Thoracic aorta (tissue), 2 donors: ENCODE measurements around the gene BCL11B. TPM values are rescaled to one million over a fixed set of nuclear protein-coding genes. Genes with fewer than 3 reads are reported as not detected.

ENCODE experiments used
- ATAC-seq: fragments of 150-250 bp; one replicate; pipeline ENCODE4 v1.8.0; 2017; ENCODE audit warnings: low read depth; ENCODE audit not compliant: insufficient number of reproducible peaks, low FRiP score
- DNase-seq: peaks from one replicate; pipeline ENCODE4 v3.0.0-alpha.2; 2020; ENCODE audit warnings: low spot score
- H3K27ac ChIP-seq, 2 donors: fragments of 200-600 bp; sonication (generic); 1 replicate in 1 of 2; 2 replicates in 1 of 2; pipeline ENCODE4 v1.5.1; 2016; ENCODE audit warnings: mild to moderate bottlenecking in 2 of 2, moderate library complexity in 2 of 2
- H3K27me3 ChIP-seq: fragments of 200-600 bp; sonication (generic); replicated peaks from 2 replicates; pipeline ENCODE4 v1.6.0; 2016; ENCODE audit warnings: mild to moderate bottlenecking; ENCODE audit not compliant: insufficient read depth
- H3K36me3 ChIP-seq: fragments of 200-600 bp; sonication (generic); one replicate; pipeline ENCODE4 v1.5.1; 2016
- H3K4me1 ChIP-seq, 2 donors: fragments of 200-600 bp; sonication (generic); 1 replicate in 1 of 2; 2 replicates in 1 of 2; pipeline versions ENCODE4 v1.5.1 to v1.6.0; 2016; ENCODE audit warnings: low read depth in 2 of 2, mild to moderate bottlenecking in 1 of 2; ENCODE audit not compliant: control insufficient read depth in 1 of 2
- H3K4me3 ChIP-seq: fragments of 200-600 bp; sonication (generic); 2 replicates; pipeline ENCODE4 v1.5.1; 2016; ENCODE audit warnings: mild to moderate bottlenecking
- H3K9me3 ChIP-seq: fragments of 200-600 bp; sonication (generic); 2 replicates; pipeline ENCODE4 v1.5.1; 2016
- CTCF ChIP-seq: fragments of 200-600 bp; sonication (generic); IDR thresholded peaks from one replicate; pipeline ENCODE4 v1.5.1; 2019; ENCODE audit warnings: antibody characterized with exemption
- total RNA-seq, 2 donors: library from RNA; depleted of rRNA; stranded (reverse); fragments of >200 nt; gene quantifications; one replicate each; pipeline versions ENCODE4 v1.1.0 to v1.2.3, GENCODE V29; 2016

Gene BCL11B
- total RNA-seq, 2 donors from 2014 or later, result 0.92 to 6.2 TPM

- Histone ChIP-seq H3K9me3 (no peaks in the 10 kb centered on the region), H3K36me3 (no peaks in the 10 kb centered on the region), H3K27me3 (no peaks in the 10 kb centered on the region), H3K27ac (no peak overlapping the region), H3K4me1 (peaks cover 0 to 6% of the 10 kb centered on the region in 2 donors), H3K4me3 (no peak overlapping the region)
- ATAC-seq, result no peak
- no peak for DNase-seq
- no peak for TF ChIP-seq CTCF
Observed at GRCh38 chr14:99226687-99227086, 45.3 kb downstream of the BCL11B start.

- Histone ChIP-seq H3K27ac (no peak overlapping the region), H3K27me3 (no peaks in the 10 kb centered on the region)
- ATAC-seq, result no peak
Observed at GRCh38 chr14:99225436-99226203, 46.4 kb downstream of the BCL11B start.

GRCh38 chr14:99224948-99225347, 47.0 kb downstream of the BCL11B start:
- ATAC-seq, result no peak
- Histone ChIP-seq H3K9me3 (no peaks in the 10 kb centered on the region), H3K4me3 (no peak overlapping the region), H3K36me3 (no peaks in the 10 kb centered on the region), H3K4me1 (peaks cover 0 to 5% of the 10 kb centered on the region in 2 donors), H3K27ac (no peak overlapping the region), H3K27me3 (no peaks in the 10 kb centered on the region)
- no peak for DNase-seq
- no peak for TF ChIP-seq CTCF

More at GRCh38 chr14:99225436-99226203, 46.4 kb downstream of the BCL11B start:
- DNase-seq, result no peak
- H3K9me3 ChIP-seq, result no peaks in the 10 kb centered on the region
- H3K36me3 ChIP-seq, result no peaks in the 10 kb centered on the region
- TF ChIP-seq CTCF, result no peak
- peaks cover 0 to 6% of the 10 kb centered on the region in 2 donors for H3K4me1 ChIP-seq
- H3K4me3 ChIP-seq, result no peak overlapping the region

GRCh38 chr14:99224116-99224910, 47.7 kb downstream of the BCL11B start:
- H3K9me3 ChIP-seq, result no peaks in the 10 kb centered on the region
- DNase-seq (no peak), ATAC-seq (no peak)
- H3K4me3 ChIP-seq, result no peak overlapping the region
- H3K4me1 ChIP-seq, result no peaks in the 10 kb centered on the region
- H3K27ac ChIP-seq, result no peak overlapping the region
- no peaks in the 10 kb centered on the region for H3K36me3 ChIP-seq
- no peak for TF ChIP-seq CTCF
- H3K27me3 ChIP-seq, result no peaks in the 10 kb centered on the region

GRCh38 chr14:99221445-99221844, 50.6 kb downstream of the BCL11B start:
- H3K27me3 ChIP-seq, result no peaks in the 10 kb centered on the region
- no peaks in the 10 kb centered on the region for H3K9me3 ChIP-seq
- H3K4me3 ChIP-seq, result no peak overlapping the region
- TF ChIP-seq CTCF, result no peak
- no peak overlapping the region for H3K27ac ChIP-seq
- peaks cover 5 to 13% of the 10 kb centered on the region in 2 donors for H3K4me1 ChIP-seq
- no peak for DNase-seq
- H3K36me3 ChIP-seq, result no peaks in the 10 kb centered on the region
- no peak for ATAC-seq
